Measurements from ENCODE around the gene AUP1. TPM values are rescaled to one million over a fixed set of nuclear protein-coding genes. Genes with fewer than 3 reads are reported as not detected.

Gene AUP1
- total RNA-seq, 3 donors from 2014 or later (not counting 1 experiment from before 2014, with no cell fraction given) = 234 to 242 (median 237) TPM

- no peak overlapping the region for H3K27ac ChIP-seq (ENCODE audit: low read length)
- 95% methylated on average over 8 of the region's 9 CpGs for WGBS (ENCODE audit: insufficient coverage)
- Mint-ChIP-seq H3K9me3 (no peaks in the 10 kb centered on the region), H3K36me3 (peaks cover 10% of the 10 kb centered on the region), H3K4me3 (no peak overlapping the region), H3K4me1 (peaks cover 12 to 16% of the 10 kb centered on the region in 2 donors), H3K27me3 (ENCODE audit: low read depth in 2 of 2) (peaks cover 13 to 18% of the 10 kb centered on the region in 2 donors), H3K27ac (no peak overlapping the region)
- H3K4me1 ChIP-seq (ENCODE audit: control insufficient read depth, insufficient read depth, low read length) = peaks cover 13% of the 10 kb centered on the region
- ATAC-seq (no peak), DNase-seq (no peak)
- peaks cover 27% of the 10 kb centered on the region for H3K36me3 ChIP-seq (ENCODE audit: control insufficient read depth, insufficient read depth, low read length)
- TF ChIP-seq CTCF (IDR thresholded peaks at IDR 0.05) = no peak
- no peak overlapping the region for H3K4me3 ChIP-seq (ENCODE audit: low read length)
- peaks cover 4% of the 10 kb centered on the region for H3K27me3 ChIP-seq (ENCODE audit: control insufficient read depth, insufficient read depth, low read length)
- H3K9me3 ChIP-seq (ENCODE audit: control insufficient read depth, insufficient read depth, low read length) = no peaks in the 10 kb centered on the region
- intact Hi-C loops (cut with micrococcal nuclease) = no loop called here
Observed at GRCh38 chr2:74524005-74524404, 5.5 kb downstream of the AUP1 start.

- H3K4me3 ChIP-seq (ENCODE audit: low read length) = no peak overlapping the region
- no peaks in the 10 kb centered on the region for H3K4me1 ChIP-seq (ENCODE audit: control insufficient read depth, insufficient read depth, low read length)
- DNase-seq (no peak), ATAC-seq (no peak)
- H3K36me3 ChIP-seq (ENCODE audit: control insufficient read depth, insufficient read depth, low read length) = peaks cover 20% of the 10 kb centered on the region
- H3K4me1 Mint-ChIP-seq = peaks cover 0 to 8% of the 10 kb centered on the region in 2 donors
- no peak for TF ChIP-seq CTCF (IDR thresholded peaks at IDR 0.05)
- H3K36me3 Mint-ChIP-seq = peaks cover 10% of the 10 kb centered on the region
- peaks cover 28 to 33% of the 10 kb centered on the region in 2 donors for H3K27me3 Mint-ChIP-seq (ENCODE audit: low read depth in 2 of 2)
- no peaks in the 10 kb centered on the region for H3K9me3 ChIP-seq (ENCODE audit: control insufficient read depth, insufficient read depth, low read length)
- no peaks in the 10 kb centered on the region for H3K9me3 Mint-ChIP-seq
- no peak overlapping the region for H3K4me3 Mint-ChIP-seq
- intact Hi-C loops (cut with micrococcal nuclease) = no loop called here
- peaks cover 17% of the 10 kb centered on the region for H3K27me3 ChIP-seq (ENCODE audit: control insufficient read depth, insufficient read depth, low read length)
- no peak overlapping the region for H3K27ac ChIP-seq (ENCODE audit: low read length)
- H3K27ac Mint-ChIP-seq = no peak overlapping the region
- 81% methylated on average over 3 of the region's 3 CpGs for WGBS (ENCODE audit: insufficient coverage)
Observed at GRCh38 chr2:74522516-74522915, 7.0 kb downstream of the AUP1 start.

DNA sequence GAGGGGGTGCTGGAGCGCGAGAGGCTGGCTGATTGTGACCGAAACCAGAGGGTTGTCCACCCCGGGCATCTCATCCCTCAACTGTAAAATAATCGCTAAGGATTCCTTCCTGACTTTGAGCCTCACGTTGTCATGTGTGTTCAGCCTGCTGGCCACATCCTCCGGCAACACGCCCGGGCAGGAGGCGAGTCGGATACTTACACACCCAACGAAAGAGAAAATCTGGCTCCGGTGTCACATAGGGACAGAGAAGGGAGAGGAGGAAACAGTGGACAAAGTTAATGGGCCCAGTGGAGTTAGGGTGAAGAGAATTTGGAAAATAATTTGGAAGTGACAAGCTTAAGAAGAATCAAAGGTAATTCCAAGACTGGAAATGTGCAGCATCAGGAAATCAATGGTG, 12.9 kb downstream of the AUP1 start:
- H3K27ac Mint-ChIP-seq = no peak overlapping the region
- no peak for TF ChIP-seq CTCF (IDR thresholded peaks at IDR 0.05)
- WGBS (ENCODE audit: insufficient coverage) = 67% methylated on average over 13 of the region's 13 CpGs

More for the DNA sequence above, 12.9 kb downstream of the AUP1 start:
- DNase-seq (no peak), ATAC-seq (no peak)
- Mint-ChIP-seq H3K27me3 (ENCODE audit: low read depth in 2 of 2) (peaks cover 68 to 72% of the 10 kb centered on the region in 2 donors), H3K4me3 (peak overlapping the region; percentile 86), H3K9me3 (no peaks in the 10 kb centered on the region), H3K36me3 (no peaks in the 10 kb centered on the region), H3K4me1 (peaks cover 10 to 20% of the 10 kb centered on the region in 2 donors)
- intact Hi-C loops (cut with micrococcal nuclease) = loop anchor here (1.0 kb wide), 1 partner anchor 13 kb away; the partner anchor contains the start of genes AUP1 and HTRA2
- H3K36me3 ChIP-seq (ENCODE audit: control insufficient read depth, insufficient read depth, low read length) = no peaks in the 10 kb centered on the region
- H3K27me3 ChIP-seq (ENCODE audit: control insufficient read depth, insufficient read depth, low read length) = peaks cover 61% of the 10 kb centered on the region
- H3K4me3 ChIP-seq (ENCODE audit: low read length) = peak overlapping the region; percentile 21
- H3K9me3 ChIP-seq (ENCODE audit: control insufficient read depth, insufficient read depth, low read length) = no peaks in the 10 kb centered on the region
- H3K27ac ChIP-seq (ENCODE audit: low read length) = no peak overlapping the region
- peaks cover 31% of the 10 kb centered on the region for H3K4me1 ChIP-seq (ENCODE audit: control insufficient read depth, insufficient read depth, low read length)

All from natural killer cell (primary cell).